Suprapubic skin (tissue), 4 donors: ENCODE results near the gene CTXND1.

Source experiments
- EP300 ChIP-seq: sonication (generic); formaldehyde crosslinking; IDR thresholded peaks from one replicate; pipeline ENCODE4 v1.6.1; 2017; ENCODE audit warnings: antibody characterized with exemption
- POLR2A ChIP-seq, 2 donors: fragments of 450-650 bp; IDR thresholded peaks; one replicate each; pipeline ENCODE4 v1.6.1; 2017; ENCODE audit warnings: antibody characterized with exemption in 2 of 2, mild to moderate bottlenecking in 2 of 2, moderate library complexity in 2 of 2
- POLR2AphosphoS5 ChIP-seq, 3 donors: sonication (generic); formaldehyde crosslinking; IDR thresholded peaks; one replicate each; pipeline ENCODE4 v1.6.1; 2017; ENCODE audit warnings: antibody characterized with exemption in 3 of 3
- TF ChIP-seq, protein P1 (sequence below), 2 donors: fragments of 200-600 bp in 1 of 2; fragments of 450-650 bp in 1 of 2; sonication (generic) in 1 of 2; IDR thresholded peaks; one replicate each; pipeline ENCODE4 v1.5.1; 2016 to 2019; ENCODE audit warnings: antibody characterized with exemption in 2 of 2, mild to moderate bottlenecking in 1 of 2, moderate library complexity in 1 of 2

DNA sequence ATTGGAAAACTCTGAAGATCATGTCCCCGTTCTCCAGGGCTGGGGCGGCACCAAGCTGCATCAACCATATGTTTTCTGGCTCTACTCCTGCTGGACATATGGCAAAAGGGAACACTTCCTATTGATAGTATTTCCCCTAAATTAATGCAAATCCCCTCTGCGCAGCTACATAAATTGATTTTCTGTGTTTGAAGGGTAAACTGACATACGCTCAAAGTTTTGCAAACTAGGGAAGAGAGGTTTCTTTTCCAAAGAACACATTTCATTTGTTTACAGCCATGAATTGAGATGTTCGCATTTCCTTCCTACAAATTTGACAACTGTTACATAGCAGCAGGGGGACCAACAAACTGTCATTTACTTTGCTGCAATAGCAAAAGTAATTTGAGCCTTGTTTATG, 35.9 kb downstream of the CTXND1 start:
- TF ChIP-seq, protein P1, sequence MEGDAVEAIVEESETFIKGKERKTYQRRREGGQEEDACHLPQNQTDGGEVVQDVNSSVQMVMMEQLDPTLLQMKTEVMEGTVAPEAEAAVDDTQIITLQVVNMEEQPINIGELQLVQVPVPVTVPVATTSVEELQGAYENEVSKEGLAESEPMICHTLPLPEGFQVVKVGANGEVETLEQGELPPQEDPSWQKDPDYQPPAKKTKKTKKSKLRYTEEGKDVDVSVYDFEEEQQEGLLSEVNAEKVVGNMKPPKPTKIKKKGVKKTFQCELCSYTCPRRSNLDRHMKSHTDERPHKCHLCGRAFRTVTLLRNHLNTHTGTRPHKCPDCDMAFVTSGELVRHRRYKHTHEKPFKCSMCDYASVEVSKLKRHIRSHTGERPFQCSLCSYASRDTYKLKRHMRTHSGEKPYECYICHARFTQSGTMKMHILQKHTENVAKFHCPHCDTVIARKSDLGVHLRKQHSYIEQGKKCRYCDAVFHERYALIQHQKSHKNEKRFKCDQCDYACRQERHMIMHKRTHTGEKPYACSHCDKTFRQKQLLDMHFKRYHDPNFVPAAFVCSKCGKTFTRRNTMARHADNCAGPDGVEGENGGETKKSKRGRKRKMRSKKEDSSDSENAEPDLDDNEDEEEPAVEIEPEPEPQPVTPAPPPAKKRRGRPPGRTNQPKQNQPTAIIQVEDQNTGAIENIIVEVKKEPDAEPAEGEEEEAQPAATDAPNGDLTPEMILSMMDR (IDR thresholded peaks at IDR 0.05) = no peak
- TF ChIP-seq POLR2AphosphoS5 (IDR thresholded peaks at IDR 0.05) (no peak), POLR2A (IDR thresholded peaks at IDR 0.05) (no peak), EP300 (no peak)
